ENCODE data around the gene PURA.
"Not testable (repeated sequence)": the region's sequence is repeated elsewhere in the genome, so short reads cannot be mapped to it uniquely, and the experiment has no call there.

The PURA gene

GRCh38 chr5:140141241-140141640 is 27.3 kb downstream of the PURA start:
- DNase-seq, result peak; percentile 23

- DNase-seq, result no peak
Measured at GRCh38 chr5:140142246-140142645, 28.3 kb downstream of the PURA start.

- no peak for DNase-seq
Measured at GRCh38 chr5:140142856-140143255, 28.9 kb downstream of the PURA start.

GRCh38 chr5:140143521-140144258 is 29.8 kb downstream of the PURA start:
- no peak for DNase-seq

- no peak for DNase-seq
Measured at GRCh38 chr5:140145256-140145655, 31.3 kb downstream of the PURA start.

GRCh38 chr5:140145818-140146522 is 32.1 kb downstream of the PURA start:
- peak; percentile 78 for DNase-seq

- no peak for DNase-seq
Measured at GRCh38 chr5:140146523-140146842, 32.6 kb downstream of the PURA start.

- no peak for DNase-seq
Measured at GRCh38 chr5:140147460-140147859, 33.6 kb downstream of the PURA start.

GRCh38 chr5:140148508-140148907 is 34.6 kb downstream of the PURA start:
- DNase-seq, result no peak

GRCh38 chr5:140150201-140150600 is 36.3 kb downstream of the PURA start:
- no peak for DNase-seq

- DNase-seq, result no peak
Measured at GRCh38 chr5:140151144-140152021, 37.5 kb downstream of the PURA start.

GRCh38 chr5:140152022-140152999 is 38.4 kb downstream of the PURA start:
- no peak for DNase-seq

GRCh38 chr5:140153255-140153654 is 39.3 kb downstream of the PURA start:
- no peak for DNase-seq

GRCh38 chr5:140153905-140154304 is 40.0 kb downstream of the PURA start:
- DNase-seq, result no peak

- not testable (repeated sequence) for DNase-seq
Measured at GRCh38 chr5:140154710-140155381, 40.9 kb downstream of the PURA start.

- DNase-seq, result peak; percentile 85
Measured at GRCh38 chr5:140157032-140157781, 43.3 kb downstream of the PURA start.

- no peak for DNase-seq
Measured at GRCh38 chr5:140159014-140159927, 45.4 kb downstream of the PURA start.

GRCh38 chr5:140162275-140162674 is 48.4 kb downstream of the PURA start:
- DNase-seq, result no peak

GRCh38 chr5:140162781-140163180 is 48.9 kb downstream of the PURA start:
- DNase-seq, result no peak

Measured in EL (cell line).